ENCODE results near the gene CHORDC1.
"Not testable (repeated sequence)": the region's sequence is repeated elsewhere in the genome, so short reads cannot be mapped to it uniquely, and the experiment has no call there.

The CHORDC1 gene

DNA sequence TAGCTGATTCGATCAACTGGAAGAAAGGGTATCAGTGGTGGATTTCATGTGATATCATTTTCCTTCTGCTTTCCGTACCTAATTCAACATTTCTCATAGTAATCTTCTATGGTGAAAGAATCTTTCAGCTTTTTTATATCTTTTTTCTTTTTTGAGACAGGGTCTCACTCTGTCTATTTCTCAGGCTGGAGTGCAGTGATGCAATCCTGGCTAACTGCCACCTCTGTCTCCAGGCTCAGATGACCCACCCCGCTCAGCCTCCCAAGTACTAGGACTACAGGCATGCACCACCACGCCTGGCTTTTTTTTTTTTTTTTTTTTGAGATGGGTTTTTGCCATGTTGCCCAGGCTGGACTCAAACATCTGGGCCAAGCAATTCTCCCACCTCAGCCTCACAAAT, 18.6 kb upstream of the CHORDC1 start:
- Histone ChIP-seq H3K9me3 (ENCODE audit: control insufficient read depth, low read length) (no peaks in the 10 kb centered on the region), H3K36me3 (ENCODE audit: control insufficient read depth, insufficient read depth, low read length) (no peaks in the 10 kb centered on the region), H3K27ac (ENCODE audit: insufficient read depth, low read depth, low read length, poor library complexity, severe bottlenecking) (no peak overlapping the region), H3K27me3 (ENCODE audit: control insufficient read depth, insufficient read depth, low read length, poor library complexity, severe bottlenecking) (no peaks in the 10 kb centered on the region), H3K4me3 (ENCODE audit: insufficient read depth, low read depth, low read length) (no peak overlapping the region), H3K4me1 (ENCODE audit: control insufficient read depth, insufficient read depth, low read length) (no peaks in the 10 kb centered on the region)
- WGBS, 2 experiments: 81 to 91% methylated on average over 2 to 3 of the region's 4 CpGs

- H3K27me3 ChIP-seq (ENCODE audit: control insufficient read depth, insufficient read depth, low read length, poor library complexity, severe bottlenecking); H3K9me3 ChIP-seq (ENCODE audit: control insufficient read depth, low read length); H3K27ac ChIP-seq (ENCODE audit: insufficient read depth, low read depth, low read length, poor library complexity, severe bottlenecking); H3K4me3 ChIP-seq (ENCODE audit: insufficient read depth, low read depth, low read length); H3K36me3 ChIP-seq (ENCODE audit: control insufficient read depth, insufficient read depth, low read length); H3K4me1 ChIP-seq (ENCODE audit: control insufficient read depth, insufficient read depth, low read length): not testable (repeated sequence)
- WGBS, 2 experiments: 58 to 59% methylated on average over 20 of the region's 20 CpGs
Observed at GRCh38 chr11:90239967-90240636, 17.3 kb upstream of the CHORDC1 start.

DNA sequence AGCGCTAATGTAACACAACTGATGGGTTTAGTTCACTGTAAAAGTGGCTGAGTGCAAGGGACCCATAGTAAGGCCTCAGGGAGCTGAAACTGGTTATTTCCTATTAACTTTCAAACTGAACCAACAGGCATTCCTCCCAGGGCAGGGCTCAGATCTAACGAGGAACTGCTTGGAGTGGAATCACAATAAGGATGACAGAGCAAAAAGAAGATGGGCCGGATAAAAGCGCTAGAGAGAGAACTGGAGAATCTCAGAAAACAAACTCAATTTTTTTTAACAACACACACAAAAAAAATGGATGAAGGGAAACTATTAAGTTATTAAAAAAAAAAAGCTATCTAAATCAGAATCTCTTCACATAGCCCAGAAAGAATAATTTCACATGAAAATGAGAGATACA, 14.2 kb upstream of the CHORDC1 start:
- Histone ChIP-seq H3K36me3 (ENCODE audit: control insufficient read depth, insufficient read depth, low read length) (no peaks in the 10 kb centered on the region), H3K4me1 (ENCODE audit: control insufficient read depth, insufficient read depth, low read length) (no peaks in the 10 kb centered on the region), H3K27me3 (ENCODE audit: control insufficient read depth, insufficient read depth, low read length, poor library complexity, severe bottlenecking) (no peaks in the 10 kb centered on the region), H3K27ac (ENCODE audit: insufficient read depth, low read depth, low read length, poor library complexity, severe bottlenecking) (no peak overlapping the region), H3K4me3 (ENCODE audit: insufficient read depth, low read depth, low read length) (no peak overlapping the region), H3K9me3 (ENCODE audit: control insufficient read depth, low read length) (no peaks in the 10 kb centered on the region)
- 85 to 89% methylated on average over 2 to 4 of the region's 4 CpGs for WGBS, 2 experiments

GRCh38 chr11:90235526-90235925, 12.7 kb upstream of the CHORDC1 start:
- H3K27me3 ChIP-seq (ENCODE audit: control insufficient read depth, insufficient read depth, low read length, poor library complexity, severe bottlenecking): no peaks in the 10 kb centered on the region
- no peaks in the 10 kb centered on the region for H3K9me3 ChIP-seq (ENCODE audit: control insufficient read depth, low read length)
- no peaks in the 10 kb centered on the region for H3K4me1 ChIP-seq (ENCODE audit: control insufficient read depth, insufficient read depth, low read length)
- no peak overlapping the region for H3K4me3 ChIP-seq (ENCODE audit: insufficient read depth, low read depth, low read length)
- no peaks in the 10 kb centered on the region for H3K36me3 ChIP-seq (ENCODE audit: control insufficient read depth, insufficient read depth, low read length)
- WGBS, 2 experiments: 94 to 95% methylated on average over 4 of the region's 4 CpGs
- no peak overlapping the region for H3K27ac ChIP-seq (ENCODE audit: insufficient read depth, low read depth, low read length, poor library complexity, severe bottlenecking)

DNA sequence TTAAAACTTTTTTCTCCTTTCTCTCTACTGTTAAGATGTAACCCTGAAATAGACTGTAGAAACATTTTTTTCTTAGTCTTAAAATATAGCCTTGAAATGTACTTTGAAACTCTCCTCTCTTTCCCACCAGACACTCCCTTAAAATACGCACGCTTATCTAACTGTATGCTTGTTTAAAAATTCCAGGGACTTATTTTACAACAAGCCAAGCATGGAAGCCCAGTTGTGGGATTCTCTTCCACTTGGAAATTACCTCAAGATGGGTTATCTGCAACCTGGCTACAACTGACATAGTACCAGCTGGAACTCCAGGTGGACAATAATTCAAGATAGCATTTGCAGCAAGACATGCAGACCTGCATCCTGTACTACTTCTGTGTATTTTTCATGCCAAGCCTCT, 12.1 kb upstream of the CHORDC1 start:
- Histone ChIP-seq H3K27me3 (ENCODE audit: control insufficient read depth, insufficient read depth, low read length, poor library complexity, severe bottlenecking) (no peaks in the 10 kb centered on the region), H3K27ac (ENCODE audit: insufficient read depth, low read depth, low read length, poor library complexity, severe bottlenecking) (no peak overlapping the region), H3K4me1 (ENCODE audit: control insufficient read depth, insufficient read depth, low read length) (no peaks in the 10 kb centered on the region), H3K9me3 (ENCODE audit: control insufficient read depth, low read length) (no peaks in the 10 kb centered on the region), H3K36me3 (ENCODE audit: control insufficient read depth, insufficient read depth, low read length) (no peaks in the 10 kb centered on the region), H3K4me3 (ENCODE audit: insufficient read depth, low read depth, low read length) (no peak overlapping the region)
- WGBS, 2 experiments: 93% methylated on average over 2 of the region's 2 CpGs

DNA sequence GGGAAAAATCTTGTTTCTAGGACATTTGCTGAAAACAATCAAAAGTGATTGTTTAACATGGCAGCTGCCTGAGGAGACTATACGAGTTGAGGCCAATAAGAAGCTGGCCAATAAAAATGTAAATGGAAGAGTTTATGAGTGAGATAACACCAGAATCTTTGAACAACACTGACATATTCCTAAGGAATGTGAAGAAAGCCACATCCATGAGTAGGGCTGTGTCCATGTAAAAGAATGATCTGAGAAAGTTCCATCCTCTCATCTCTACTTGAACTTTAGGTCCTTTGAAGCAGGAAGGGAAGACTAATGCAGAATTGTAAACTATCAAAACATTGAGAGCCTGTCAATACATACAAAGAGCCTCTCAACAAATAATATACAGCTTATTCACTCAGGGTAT, 6.9 kb upstream of the CHORDC1 start:
- WGBS, 2 experiments: 94 to 97% methylated on average over 1 of the region's 1 CpG
- Histone ChIP-seq H3K4me1 (ENCODE audit: control insufficient read depth, insufficient read depth, low read length) (no peaks in the 10 kb centered on the region), H3K27ac (ENCODE audit: insufficient read depth, low read depth, low read length, poor library complexity, severe bottlenecking) (no peak overlapping the region), H3K4me3 (ENCODE audit: insufficient read depth, low read depth, low read length) (no peak overlapping the region), H3K27me3 (ENCODE audit: control insufficient read depth, insufficient read depth, low read length, poor library complexity, severe bottlenecking) (no peaks in the 10 kb centered on the region), H3K36me3 (ENCODE audit: control insufficient read depth, insufficient read depth, low read length) (no peaks in the 10 kb centered on the region), H3K9me3 (ENCODE audit: control insufficient read depth, low read length) (no peaks in the 10 kb centered on the region)

- Histone ChIP-seq H3K36me3 (ENCODE audit: control insufficient read depth, insufficient read depth, low read length) (no peaks in the 10 kb centered on the region), H3K4me1 (ENCODE audit: control insufficient read depth, insufficient read depth, low read length) (no peaks in the 10 kb centered on the region), H3K9me3 (ENCODE audit: control insufficient read depth, low read length) (no peaks in the 10 kb centered on the region), H3K27me3 (ENCODE audit: control insufficient read depth, insufficient read depth, low read length, poor library complexity, severe bottlenecking) (no peaks in the 10 kb centered on the region), H3K4me3 (ENCODE audit: insufficient read depth, low read depth, low read length) (no peak overlapping the region), H3K27ac (ENCODE audit: insufficient read depth, low read depth, low read length, poor library complexity, severe bottlenecking) (no peak overlapping the region)
- WGBS, 2 experiments: 70 to 85% methylated on average over 3 of the region's 3 CpGs
Observed at GRCh38 chr11:90228056-90228455, 5.2 kb upstream of the CHORDC1 start.

DNA sequence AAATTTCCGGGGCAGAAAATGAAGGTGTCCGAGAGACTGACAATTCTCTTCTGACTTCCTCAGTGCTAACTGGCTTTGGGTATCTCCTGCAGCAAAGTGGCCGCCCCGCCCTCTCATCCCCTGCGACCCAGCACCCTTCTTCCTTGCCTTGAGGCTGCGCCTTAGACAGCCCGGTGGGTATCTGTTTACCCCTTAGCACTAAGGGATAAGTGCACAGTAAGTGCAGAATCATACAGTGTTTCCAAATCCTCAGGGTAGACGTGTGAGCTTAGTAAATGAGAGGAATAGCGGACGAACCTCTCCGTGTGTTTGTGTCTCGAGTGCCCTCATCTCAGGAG, 368 bp upstream of the CHORDC1 start:
- 1 to 2% methylated on average over 11 to 12 of the region's 12 CpGs for WGBS, 2 experiments
- Histone ChIP-seq H3K4me1 (ENCODE audit: control insufficient read depth, insufficient read depth, low read length) (peaks cover 6% of the 10 kb centered on the region), H3K4me3 (ENCODE audit: insufficient read depth, low read depth, low read length) (peak overlapping the region; percentile 78), H3K27me3 (ENCODE audit: control insufficient read depth, insufficient read depth, low read length, poor library complexity, severe bottlenecking) (no peaks in the 10 kb centered on the region), H3K36me3 (ENCODE audit: control insufficient read depth, insufficient read depth, low read length) (no peaks in the 10 kb centered on the region), H3K27ac (ENCODE audit: insufficient read depth, low read depth, low read length, poor library complexity, severe bottlenecking) (no peak overlapping the region), H3K9me3 (ENCODE audit: control insufficient read depth, low read length) (no peaks in the 10 kb centered on the region)

DNA sequence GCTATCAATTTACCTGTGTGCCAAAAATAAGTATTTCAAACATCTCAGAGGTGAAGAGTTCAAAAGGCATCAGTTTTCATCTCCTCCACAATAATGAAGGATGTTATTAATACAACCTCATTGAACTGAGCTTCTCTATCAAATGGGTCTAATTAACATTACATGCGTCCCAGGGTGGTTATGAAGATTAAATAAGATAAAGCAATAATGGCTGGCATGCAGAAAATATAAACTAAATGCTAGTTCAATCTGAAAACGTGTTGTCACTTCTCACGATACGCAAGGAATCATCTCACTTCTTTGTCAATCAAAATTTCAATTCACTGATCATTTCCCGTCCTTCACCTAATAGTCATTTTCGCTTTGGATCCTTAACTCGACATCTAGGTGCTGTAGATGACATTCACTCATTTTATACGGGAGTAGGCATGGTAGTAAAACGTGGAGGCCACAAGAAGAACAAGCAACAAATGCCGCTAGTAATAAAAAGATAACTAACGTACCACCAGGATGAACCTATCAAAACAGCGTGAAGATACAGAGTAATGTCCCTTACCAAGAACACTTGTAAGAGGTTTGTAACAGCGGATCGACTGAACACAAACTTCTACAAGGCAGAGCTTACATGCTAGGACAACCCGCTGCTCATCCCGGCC, 918 bp downstream of the CHORDC1 start:
- Histone ChIP-seq H3K4me1 (ENCODE audit: control insufficient read depth, insufficient read depth, low read length) (peaks cover 6% of the 10 kb centered on the region), H3K9me3 (ENCODE audit: control insufficient read depth, low read length) (no peaks in the 10 kb centered on the region), H3K27me3 (ENCODE audit: control insufficient read depth, insufficient read depth, low read length, poor library complexity, severe bottlenecking) (no peaks in the 10 kb centered on the region), H3K27ac (ENCODE audit: insufficient read depth, low read depth, low read length, poor library complexity, severe bottlenecking) (no peak overlapping the region), H3K4me3 (ENCODE audit: insufficient read depth, low read depth, low read length) (peak overlapping the region; percentile 78), H3K36me3 (ENCODE audit: control insufficient read depth, insufficient read depth, low read length) (no peaks in the 10 kb centered on the region)
- 7 to 8% methylated on average over 15 to 16 of the region's 16 CpGs for WGBS, 2 experiments

DNA sequence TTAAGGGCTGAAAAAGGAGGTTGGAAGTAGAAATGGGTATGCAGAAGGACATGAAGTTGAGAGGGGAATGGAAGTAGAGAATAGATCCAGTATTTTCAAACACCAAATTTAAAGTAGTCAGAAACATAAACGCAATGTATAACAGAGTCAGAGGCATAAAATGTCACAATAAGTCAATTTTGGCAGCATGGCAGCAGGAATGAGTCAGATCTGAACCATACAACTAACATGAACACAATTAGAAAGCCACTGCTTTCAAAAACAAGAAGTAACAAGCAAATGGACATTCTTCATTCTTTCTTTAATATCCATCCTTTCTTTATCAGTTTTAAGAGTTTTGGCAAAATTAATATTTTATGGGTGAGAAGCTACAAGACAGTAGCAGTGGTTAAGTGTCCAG, 2.5 kb downstream of the CHORDC1 start:
- no peak overlapping the region for H3K4me3 ChIP-seq (ENCODE audit: insufficient read depth, low read depth, low read length)
- 82 to 100% methylated on average over 1 of the region's 1 CpG for WGBS, 2 experiments
- H3K9me3 ChIP-seq (ENCODE audit: control insufficient read depth, low read length): no peaks in the 10 kb centered on the region
- H3K4me1 ChIP-seq (ENCODE audit: control insufficient read depth, insufficient read depth, low read length): peaks cover 6% of the 10 kb centered on the region
- H3K27ac ChIP-seq (ENCODE audit: insufficient read depth, low read depth, low read length, poor library complexity, severe bottlenecking): no peak overlapping the region
- no peaks in the 10 kb centered on the region for H3K27me3 ChIP-seq (ENCODE audit: control insufficient read depth, insufficient read depth, low read length, poor library complexity, severe bottlenecking)
- H3K36me3 ChIP-seq (ENCODE audit: control insufficient read depth, insufficient read depth, low read length): no peaks in the 10 kb centered on the region

All from ectodermal cell (in vitro differentiated cells).